Osteoblast (primary cell): ENCODE measurements around the gene OR2M2. TPM values are rescaled to one million over a fixed set of nuclear protein-coding genes. Genes with fewer than 3 reads are reported as not detected.

Experiments
- DNase-seq: peaks from one replicate; pipeline ENCODE4 v3.0.0; 2011; ENCODE audit warnings: low spot score, mixed read lengths; ENCODE audit not compliant: insufficient read length; ENCODE audit errors: missing footprints
- H2AFZ ChIP-seq: 2 replicates; pipeline ENCODE4 v1.6.0; 2011; ENCODE audit warnings: mild to moderate bottlenecking, low read length
- H3K27ac ChIP-seq: 2 replicates; pipeline ENCODE4 v1.5.1; 2011; ENCODE audit warnings: mild to moderate bottlenecking, low read depth, low read length, moderate library complexity
- H3K27me3 ChIP-seq: 2 replicates; pipeline ENCODE4 v1.6.0; 2012; ENCODE audit warnings: mild to moderate bottlenecking, control low read depth, inconsistent platforms, low read length, moderate library complexity; ENCODE audit not compliant: insufficient read depth
- H3K36me3 ChIP-seq: 2 replicates; pipeline ENCODE4 v1.5.1; 2011; ENCODE audit warnings: mild to moderate bottlenecking, low read length, control low read depth, moderate library complexity; ENCODE audit not compliant: insufficient read depth
- H3K4me1 ChIP-seq: 2 replicates; pipeline ENCODE4 v1.5.1; 2011; ENCODE audit warnings: mild to moderate bottlenecking, low read length, control low read depth, moderate library complexity; ENCODE audit not compliant: insufficient read depth
- H3K4me2 ChIP-seq: 2 replicates; pipeline ENCODE4 v1.6.0; 2011; ENCODE audit warnings: mild to moderate bottlenecking, low read length; ENCODE audit not compliant: insufficient read depth
- H3K4me3 ChIP-seq: fragments of 200-600 bp; sonication (generic); 3 replicates; pipeline ENCODE4 v1.5.1; 2012; ENCODE audit warnings: mild to moderate bottlenecking, low read length, inconsistent platforms; ENCODE audit not compliant: insufficient read depth
- H3K79me2 ChIP-seq: 2 replicates; pipeline ENCODE4 v1.6.0; 2012; ENCODE audit warnings: mild to moderate bottlenecking, low read length, control low read depth, inconsistent platforms; ENCODE audit not compliant: insufficient read depth
- H3K9me3 ChIP-seq: 2 replicates; pipeline ENCODE4 v1.5.1; 2011; ENCODE audit warnings: low read depth, low read length, control low read depth
- H4K20me1 ChIP-seq: 2 replicates; pipeline ENCODE4 v1.6.0; 2012; ENCODE audit warnings: mild to moderate bottlenecking, low read length, control low read depth; ENCODE audit not compliant: insufficient read depth
- CTCF ChIP-seq: IDR thresholded peaks from 2 replicates; pipeline ENCODE4 v1.5.1; 2011; ENCODE audit warnings: mild to moderate bottlenecking, low read depth, low read length, moderate library complexity; ENCODE audit errors: extremely low read depth
- total RNA-seq: library from RNA; depleted of rRNA; stranded (reverse); fragments of >200 nt; gene quantifications from 2 replicates; pipeline ENCODE4 v1.2.3, GENCODE V29; 2012

Gene OR2M2
- total RNA-seq, 1 donor = not detected

GRCh38 chr1:248187363-248187762, 12.7 kb downstream of the OR2M2 start:
- Histone ChIP-seq H3K27ac (no peak overlapping the region), H3K4me3 (no peak overlapping the region), H3K27me3 (no peaks in the 10 kb centered on the region), H3K79me2 (no peaks in the 10 kb centered on the region), H2AFZ (no peak overlapping the region), H4K20me1 (no peaks in the 10 kb centered on the region), H3K4me2 (no peak overlapping the region), H3K9me3 (no peaks in the 10 kb centered on the region), H3K36me3 (no peaks in the 10 kb centered on the region), H3K4me1 (no peaks in the 10 kb centered on the region)
- TF ChIP-seq CTCF = no peak
- DNase-seq = no peak

GRCh38 chr1:248189026-248189425, 14.4 kb downstream of the OR2M2 start:
- Histone ChIP-seq H3K9me3 (no peaks in the 10 kb centered on the region), H3K36me3 (no peaks in the 10 kb centered on the region), H3K27ac (no peak overlapping the region)

GRCh38 chr1:248194117-248194516, 19.5 kb downstream of the OR2M2 start:
- H4K20me1 ChIP-seq = no peaks in the 10 kb centered on the region
- no peaks in the 10 kb centered on the region for H3K36me3 ChIP-seq
- no peaks in the 10 kb centered on the region for H3K9me3 ChIP-seq
- H3K79me2 ChIP-seq = no peaks in the 10 kb centered on the region
- H3K4me2 ChIP-seq = no peak overlapping the region
- no peak overlapping the region for H2AFZ ChIP-seq
- H3K27me3 ChIP-seq = no peaks in the 10 kb centered on the region
- TF ChIP-seq CTCF = no peak
- H3K27ac ChIP-seq = no peak overlapping the region
- H3K4me3 ChIP-seq = no peak overlapping the region
- no peaks in the 10 kb centered on the region for H3K4me1 ChIP-seq
- DNase-seq = no peak

More at GRCh38 chr1:248189026-248189425, 14.4 kb downstream of the OR2M2 start:
- peak; percentile 1 for DNase-seq
- Histone ChIP-seq H4K20me1 (no peaks in the 10 kb centered on the region), H3K79me2 (no peaks in the 10 kb centered on the region), H3K27me3 (no peaks in the 10 kb centered on the region), H3K4me2 (no peak overlapping the region), H3K4me1 (no peaks in the 10 kb centered on the region), H2AFZ (no peak overlapping the region), H3K4me3 (no peak overlapping the region)
- TF ChIP-seq CTCF = no peak

- no peaks in the 10 kb centered on the region for H3K27me3 ChIP-seq
- no peaks in the 10 kb centered on the region for H3K79me2 ChIP-seq
- no peak within 1 kb of the TSS for H3K27ac ChIP-seq
- no peaks in the 10 kb centered on the region for H4K20me1 ChIP-seq
- H3K4me3 ChIP-seq = no peak within 1 kb of the TSS
- DNase-seq = no peak
- H3K9me3 ChIP-seq = no peaks in the 10 kb centered on the region
- no peak within 1 kb of the TSS for H2AFZ ChIP-seq
- no peaks in the 10 kb centered on the region for H3K36me3 ChIP-seq
- TF ChIP-seq CTCF = no peak
- H3K4me2 ChIP-seq = no peak within 1 kb of the TSS
- no peaks in the 10 kb centered on the region for H3K4me1 ChIP-seq
These were observed 22.3 kb downstream of the OR2M2 start, which contains the start of gene OR2M3 for GRCh38 chr1:248196965-248197364. Gene OR2M3, plus strand, starts transcription at chr1:248197265. Its CDS starts 5,803 bp downstream, at chr1:248203068.
